HUES48 (cell line): ENCODE measurements around the gene BRINP3.

Experiments
- H3K27ac ChIP-seq: one replicate; pipeline ENCODE4 v1.7.0; 2013; ENCODE audit warnings: low read depth, low read length, inconsistent platforms
- H3K27me3 ChIP-seq: 2 replicates; pipeline ENCODE4 v1.6.1; 2013; ENCODE audit warnings: mild to moderate bottlenecking, low read length; ENCODE audit not compliant: control insufficient read depth, insufficient read depth
- H3K36me3 ChIP-seq: 2 replicates; pipeline ENCODE4 v1.6.1; 2013; ENCODE audit warnings: low read length; ENCODE audit not compliant: control insufficient read depth, insufficient read depth
- H3K4me1 ChIP-seq: 2 replicates; pipeline ENCODE4 v1.6.1; 2013; ENCODE audit warnings: mild to moderate bottlenecking, low read length; ENCODE audit not compliant: control insufficient read depth, insufficient read depth
- H3K4me3 ChIP-seq: 2 replicates; pipeline ENCODE4 v1.5.1; 2013; ENCODE audit warnings: mild to moderate bottlenecking, low read depth, low read length
- H3K9ac ChIP-seq: 2 replicates; pipeline ENCODE4 v1.6.1; 2013; ENCODE audit warnings: mild to moderate bottlenecking, low read depth, low read length, moderate library complexity
- H3K9me3 ChIP-seq: 2 replicates; pipeline ENCODE4 v1.6.1; 2013; ENCODE audit warnings: low read length; ENCODE audit not compliant: control insufficient read depth, insufficient read depth

BRINP3 gene

GRCh38 chr1:190168893-190169280, 308.8 kb downstream of the BRINP3 start:
- Histone ChIP-seq H3K4me1 (no peaks in the 10 kb centered on the region), H3K27ac (no peak overlapping the region), H3K36me3 (no peaks in the 10 kb centered on the region), H3K4me3 (no peak overlapping the region), H3K9ac (no peak overlapping the region), H3K27me3 (no peaks in the 10 kb centered on the region), H3K9me3 (no peaks in the 10 kb centered on the region)

DNA sequence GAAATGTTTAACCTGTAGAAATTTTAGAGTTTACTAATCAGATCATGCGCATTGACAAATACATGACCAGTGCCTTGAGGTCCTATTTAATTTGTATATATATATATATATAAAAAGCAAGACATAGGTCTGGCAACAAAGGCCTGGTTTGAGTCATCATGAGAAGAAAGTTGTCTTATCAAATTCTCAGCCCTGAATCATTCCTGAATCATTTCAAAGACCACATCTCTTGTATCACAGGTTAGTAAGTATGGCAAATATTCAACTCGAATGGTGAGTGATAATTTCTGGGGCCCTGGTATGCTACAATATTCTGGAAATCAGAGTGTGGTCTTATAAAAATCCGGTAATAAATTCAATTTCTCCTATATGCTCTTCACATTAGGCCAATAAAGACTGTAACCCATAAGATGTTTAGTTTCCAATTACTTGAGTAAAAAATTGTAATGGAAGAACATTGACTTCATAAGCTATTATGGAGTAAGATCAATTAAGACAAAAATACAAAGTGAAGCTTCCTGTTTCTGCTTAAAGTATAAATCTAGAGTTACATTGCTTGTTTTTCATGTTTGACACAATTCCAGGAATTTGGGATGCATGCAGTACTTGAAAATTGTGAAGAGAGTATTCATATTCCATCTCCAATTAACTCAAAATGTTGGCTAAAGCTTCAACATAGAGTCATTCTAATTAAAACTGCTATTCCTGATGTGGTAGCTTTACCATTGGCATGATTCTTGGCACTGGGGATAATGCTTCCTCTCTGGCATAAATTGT, 309.4 kb downstream of the BRINP3 start:
- H3K9ac ChIP-seq: no peak overlapping the region
- H3K27me3 ChIP-seq: no peaks in the 10 kb centered on the region
- no peaks in the 10 kb centered on the region for H3K4me1 ChIP-seq
- H3K27ac ChIP-seq: no peak overlapping the region
- no peaks in the 10 kb centered on the region for H3K36me3 ChIP-seq
- H3K9me3 ChIP-seq: no peaks in the 10 kb centered on the region
- H3K4me3 ChIP-seq: no peak overlapping the region

GRCh38 chr1:190159146-190159545, 318.5 kb downstream of the BRINP3 start:
- Histone ChIP-seq H3K9ac (no peak overlapping the region), H3K4me1 (no peaks in the 10 kb centered on the region), H3K4me3 (no peak overlapping the region), H3K9me3 (no peaks in the 10 kb centered on the region), H3K27ac (no peak overlapping the region), H3K27me3 (no peaks in the 10 kb centered on the region), H3K36me3 (no peaks in the 10 kb centered on the region)

DNA sequence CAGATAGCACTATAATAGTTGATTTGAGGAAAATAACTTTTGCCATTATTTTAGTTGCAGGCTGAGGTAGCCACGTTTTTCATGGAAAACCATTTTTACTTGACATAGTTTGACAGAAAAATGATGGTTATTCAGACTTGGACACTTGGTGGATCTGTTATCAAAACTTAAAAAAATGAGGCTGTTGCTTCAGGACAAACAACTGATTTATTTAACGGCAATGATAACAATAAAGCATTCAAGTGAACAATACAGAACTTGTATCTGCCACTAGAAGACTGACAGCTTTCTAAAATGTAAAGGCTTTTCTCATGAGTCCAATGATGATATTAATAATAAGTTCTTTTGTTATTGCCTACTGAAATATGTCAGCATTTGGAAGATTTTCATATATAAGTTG, 322.9 kb downstream of the BRINP3 start:
- Histone ChIP-seq H3K9me3 (no peaks in the 10 kb centered on the region), H3K4me1 (no peaks in the 10 kb centered on the region), H3K9ac (no peak overlapping the region), H3K4me3 (no peak overlapping the region), H3K27ac (no peak overlapping the region), H3K36me3 (no peaks in the 10 kb centered on the region), H3K27me3 (no peaks in the 10 kb centered on the region)

DNA sequence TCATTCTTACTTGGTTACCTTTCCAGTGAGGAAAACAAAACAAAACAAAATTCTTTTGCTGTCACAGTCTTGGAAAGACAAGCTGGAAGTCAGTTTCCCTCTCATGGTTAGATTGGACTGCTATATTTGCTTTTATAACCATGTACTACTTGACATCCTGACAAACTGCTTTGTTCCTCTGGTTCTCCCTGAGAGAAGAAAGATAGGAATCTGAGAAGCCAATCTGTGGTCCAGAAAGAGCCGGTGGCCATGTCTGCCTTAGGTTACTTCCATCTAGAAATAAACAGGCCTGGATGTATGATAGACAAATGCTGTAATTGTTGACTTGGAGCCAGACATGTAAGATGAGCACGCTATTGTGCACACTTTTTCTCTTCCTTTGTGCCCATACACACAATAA, 330.0 kb downstream of the BRINP3 start:
- H3K27me3 ChIP-seq: no peaks in the 10 kb centered on the region
- no peak overlapping the region for H3K4me3 ChIP-seq
- no peak overlapping the region for H3K9ac ChIP-seq
- no peaks in the 10 kb centered on the region for H3K4me1 ChIP-seq
- H3K9me3 ChIP-seq: no peaks in the 10 kb centered on the region
- H3K27ac ChIP-seq: no peak overlapping the region
- H3K36me3 ChIP-seq: no peaks in the 10 kb centered on the region

DNA sequence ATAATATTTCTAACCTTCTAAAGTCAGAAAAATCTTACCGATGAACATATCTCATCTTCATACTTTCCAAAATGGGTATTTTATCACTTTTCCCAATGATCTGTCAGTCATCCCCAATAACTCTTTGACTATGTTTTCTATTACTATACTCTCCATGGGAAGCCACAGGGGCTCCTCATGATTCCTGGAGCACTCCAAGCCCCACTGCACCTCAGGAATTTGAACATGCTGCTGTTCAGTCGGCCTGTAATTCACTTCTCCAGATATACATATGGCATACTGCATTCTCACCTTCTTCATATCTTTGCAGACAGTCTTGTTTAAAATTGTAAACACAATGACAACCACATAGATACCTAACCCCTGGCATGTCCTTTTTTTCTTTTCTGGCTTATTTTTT, 333.0 kb downstream of the BRINP3 start:
- Histone ChIP-seq H3K27me3 (no peaks in the 10 kb centered on the region), H3K9me3 (no peaks in the 10 kb centered on the region), H3K36me3 (no peaks in the 10 kb centered on the region), H3K4me3 (no peak overlapping the region), H3K27ac (no peak overlapping the region), H3K4me1 (no peaks in the 10 kb centered on the region), H3K9ac (no peak overlapping the region)

GRCh38 chr1:190140644-190141043, 337.0 kb downstream of the BRINP3 start:
- Histone ChIP-seq H3K9ac (no peak overlapping the region), H3K36me3 (no peaks in the 10 kb centered on the region), H3K4me1 (no peaks in the 10 kb centered on the region; the same call in 1 of the 2 replicates), H3K4me3 (no peak overlapping the region), H3K9me3 (no peaks in the 10 kb centered on the region), H3K27me3 (no peaks in the 10 kb centered on the region), H3K27ac (no peak overlapping the region)

DNA sequence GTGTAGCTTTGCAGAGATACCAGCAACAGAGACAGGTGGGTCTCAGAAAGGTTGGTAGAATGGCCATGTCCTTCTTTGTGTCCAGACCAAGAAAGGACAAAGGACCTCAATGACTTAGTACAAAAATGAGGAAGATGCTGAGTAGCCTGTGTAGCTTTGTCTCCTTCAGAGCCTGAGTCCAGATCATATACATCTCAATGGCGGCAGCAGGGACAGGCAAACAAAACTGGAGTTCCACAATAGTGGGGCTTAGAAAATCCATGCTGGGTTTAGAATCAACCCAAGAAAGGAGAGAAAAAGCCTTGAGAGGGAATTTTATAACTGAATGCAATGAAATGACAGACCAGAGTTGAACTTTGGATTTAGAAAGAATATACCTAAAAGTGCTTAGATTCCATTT, 339.0 kb downstream of the BRINP3 start:
- Histone ChIP-seq H3K9me3 (no peaks in the 10 kb centered on the region), H3K4me1 (no peaks in the 10 kb centered on the region; the same call in 1 of the 2 replicates), H3K4me3 (no peak overlapping the region), H3K27ac (no peak overlapping the region), H3K9ac (no peak overlapping the region), H3K36me3 (no peaks in the 10 kb centered on the region), H3K27me3 (no peaks in the 10 kb centered on the region)

DNA sequence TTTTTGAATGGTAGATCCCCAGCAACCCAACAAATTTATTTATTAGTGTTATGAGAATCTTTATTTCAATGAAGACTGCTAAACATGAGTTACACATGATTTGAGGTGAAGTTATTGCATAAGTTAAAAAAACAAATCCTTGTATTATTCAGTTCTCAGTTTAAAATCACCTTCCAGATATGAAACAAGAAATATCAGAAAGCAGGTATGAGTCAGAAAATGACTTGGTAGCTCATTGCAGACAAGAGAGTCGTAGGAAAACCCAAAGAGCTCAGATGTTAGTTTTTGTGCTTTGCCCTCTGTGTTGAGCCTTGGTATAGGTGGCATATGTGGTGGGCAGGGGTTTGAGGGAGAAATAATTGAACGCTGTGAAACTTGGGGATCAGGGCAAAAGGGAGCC, 339.4 kb downstream of the BRINP3 start:
- Histone ChIP-seq H3K4me3 (no peak overlapping the region), H3K9ac (no peak overlapping the region), H3K4me1 (no peaks in the 10 kb centered on the region; the same call in 1 of the 2 replicates), H3K36me3 (no peaks in the 10 kb centered on the region), H3K9me3 (no peaks in the 10 kb centered on the region), H3K27me3 (no peaks in the 10 kb centered on the region), H3K27ac (no peak overlapping the region)

- no peak overlapping the region for H3K27ac ChIP-seq
- no peaks in the 10 kb centered on the region; the same call in 1 of the 2 replicates for H3K4me1 ChIP-seq
- H3K9me3 ChIP-seq: no peaks in the 10 kb centered on the region
- H3K9ac ChIP-seq: no peak overlapping the region
- H3K36me3 ChIP-seq: no peaks in the 10 kb centered on the region
- no peak overlapping the region for H3K4me3 ChIP-seq
- H3K27me3 ChIP-seq: no peaks in the 10 kb centered on the region
Observed at GRCh38 chr1:190129366-190129765, 348.3 kb downstream of the BRINP3 start.

GRCh38 chr1:190126728-190127127, 350.9 kb downstream of the BRINP3 start:
- no peak overlapping the region for H3K27ac ChIP-seq
- H3K27me3 ChIP-seq: no peaks in the 10 kb centered on the region
- H3K9me3 ChIP-seq: no peaks in the 10 kb centered on the region
- no peak overlapping the region for H3K9ac ChIP-seq
- no peak overlapping the region for H3K4me3 ChIP-seq
- no peaks in the 10 kb centered on the region for H3K36me3 ChIP-seq
- no peaks in the 10 kb centered on the region; the same call in 1 of the 2 replicates for H3K4me1 ChIP-seq
